Heart left ventricle (tissue), 13 donors: ENCODE results near the gene SLC44A1.

Experiments
- POLR2A ChIP-seq, 2 donors: fragments of 450-650 bp; IDR thresholded peaks; one replicate each; pipeline ENCODE4 v1.6.1; 2017; ENCODE audit warnings: antibody characterized with exemption in 2 of 2, mild to moderate bottlenecking in 2 of 2, moderate library complexity in 2 of 2
- TF ChIP-seq, protein P1 (sequence below), 12 donors: fragments of 200-600 bp; sonication (generic) in 4 of 12; IDR thresholded peaks; one replicate each; pipeline versions ENCODE4 v1.5.0 to v1.8.0; 2018 to 2022; ENCODE audit warnings: antibody characterized with exemption in 12 of 12, mild to moderate bottlenecking in 5 of 12
- donor health status: ischemic (EF 13 %, LVEDD 7.1; RV severe dilation, severe dysfunction).
- donor health status: DM: no; HTN: yes; CAD: no.
- donor health status: DM: no; HTN: no; CAD: no.
- donor health status: ischemic (EF 25% LVEDD 6.9; RV normal size, moderate dysfunction).
- donor health status: ischemic (EF 25% LVEDD 5.7; RV mildly dilated, moderate dysfunction).
- donor health status: ischemic (EF 35%, LVEDD 5.7; RV mildly dilated, moderate dysfunction).
- donor health status: nonischemic (EF 11% LVEDD 7.7; RV severe dilation, severe dysfunction).
- donor health status: DM: yes; HTN: yes; CAD: no.
- donor health status: PGD.
- donor health status: ischemic (EF 29% LVEDD 5.4; RV normal size, mild dysfunction).
- donor health status: nonischemic (EF 23%, LVEDD 6.1; RV moderate dilation, normal function).

DNA sequence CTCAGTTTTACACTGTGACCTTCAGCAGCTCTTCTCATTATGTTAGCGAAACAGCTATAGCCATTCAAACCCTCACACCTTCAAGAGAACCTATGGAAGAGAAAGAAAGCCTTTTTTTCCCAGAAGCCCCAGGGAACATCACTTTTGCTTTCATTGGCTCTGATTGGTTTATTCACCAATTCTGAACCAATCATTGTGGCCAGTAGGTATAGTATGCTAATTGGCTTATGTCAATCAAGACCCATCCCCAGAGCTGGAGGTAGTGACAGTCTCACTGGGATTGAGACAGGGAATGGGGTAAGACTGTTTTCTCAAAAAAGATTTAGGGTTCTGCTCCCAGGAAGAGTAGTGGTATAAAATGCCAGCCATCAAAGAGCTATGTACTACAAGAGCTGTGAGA, 129.3 kb downstream of the SLC44A1 start:
- no peak for TF ChIP-seq POLR2A (IDR thresholded peaks at IDR 0.05)
- TF ChIP-seq, protein P1, sequence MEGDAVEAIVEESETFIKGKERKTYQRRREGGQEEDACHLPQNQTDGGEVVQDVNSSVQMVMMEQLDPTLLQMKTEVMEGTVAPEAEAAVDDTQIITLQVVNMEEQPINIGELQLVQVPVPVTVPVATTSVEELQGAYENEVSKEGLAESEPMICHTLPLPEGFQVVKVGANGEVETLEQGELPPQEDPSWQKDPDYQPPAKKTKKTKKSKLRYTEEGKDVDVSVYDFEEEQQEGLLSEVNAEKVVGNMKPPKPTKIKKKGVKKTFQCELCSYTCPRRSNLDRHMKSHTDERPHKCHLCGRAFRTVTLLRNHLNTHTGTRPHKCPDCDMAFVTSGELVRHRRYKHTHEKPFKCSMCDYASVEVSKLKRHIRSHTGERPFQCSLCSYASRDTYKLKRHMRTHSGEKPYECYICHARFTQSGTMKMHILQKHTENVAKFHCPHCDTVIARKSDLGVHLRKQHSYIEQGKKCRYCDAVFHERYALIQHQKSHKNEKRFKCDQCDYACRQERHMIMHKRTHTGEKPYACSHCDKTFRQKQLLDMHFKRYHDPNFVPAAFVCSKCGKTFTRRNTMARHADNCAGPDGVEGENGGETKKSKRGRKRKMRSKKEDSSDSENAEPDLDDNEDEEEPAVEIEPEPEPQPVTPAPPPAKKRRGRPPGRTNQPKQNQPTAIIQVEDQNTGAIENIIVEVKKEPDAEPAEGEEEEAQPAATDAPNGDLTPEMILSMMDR (IDR thresholded peaks at IDR 0.05): no peak
